ENCODE data around the gene CLASP1.

- no peak for TF ChIP-seq CTCF (optimal IDR thresholded peaks at IDR 0.05 in 1 of 3, IDR thresholded peaks at IDR 0.05 in 1 of 3, conservative IDR thresholded peaks at IDR 0.05 in 1 of 3; ENCODE audit: extremely low read depth in 1 of 3, insufficient read depth in 2 of 3, low read length in 3 of 3)
- TF ChIP-seq EZH2 (IDR thresholded peaks at IDR 0.05; ENCODE audit: low read length), result no peak
Measured at GRCh38 chr2:121519153-121519552, 130.1 kb downstream of the CLASP1 start.

Data from keratinocyte (primary cell).